HepG2 (cell line): ENCODE results near the gene NBR1. TPM values are rescaled to one million over a fixed set of nuclear protein-coding genes. Genes with fewer than 3 reads are reported as not detected.

Experiments used
- AKNA ChIP-seq: sonication (generic); formaldehyde crosslinking; IDR thresholded peaks from 2 replicates; pipeline ENCODE4 v1.4.0; 2020; ENCODE audit warnings: missing genetic modification reagents, borderline replicate concordance
- CEBPG ChIP-seq: IDR thresholded peaks from 2 replicates; pipeline ENCODE4 v1.6.1; 2016
- DNMT1 ChIP-seq: sonication (generic); formaldehyde crosslinking; IDR thresholded peaks from 2 replicates; pipeline ENCODE4 v1.5.1; 2020; ENCODE audit warnings: mild to moderate bottlenecking, missing genetic modification reagents
- HOXA5 ChIP-seq: sonication (generic); formaldehyde crosslinking; IDR thresholded peaks from 2 replicates; pipeline ENCODE4 v1.4.0; 2020; ENCODE audit warnings: missing genetic modification reagents
- NFE2L1 ChIP-seq: sonication (generic); formaldehyde crosslinking; IDR thresholded peaks from 2 replicates; pipeline ENCODE4 v1.4.0; 2020; ENCODE audit warnings: missing genetic modification reagents, mild to moderate bottlenecking, borderline replicate concordance
- PCBP1 ChIP-seq: fragments of 200-400 bp; formaldehyde crosslinking; IDR thresholded peaks from 2 replicates; pipeline ENCODE4 v1.6.1; 2017; ENCODE audit warnings: mild to moderate bottlenecking, low read depth, low read length, borderline replicate concordance
- PHF20 ChIP-seq: sonication (generic); formaldehyde crosslinking; IDR thresholded peaks from 2 replicates; pipeline ENCODE4 v1.5.0; 2020; ENCODE audit warnings: mild to moderate bottlenecking, missing genetic modification reagents
- POLR2G ChIP-seq: fragments of 200-400 bp; formaldehyde crosslinking; IDR thresholded peaks from 2 replicates; pipeline ENCODE4 v1.6.1; 2018; ENCODE audit warnings: mild to moderate bottlenecking, low read depth, low read length, moderate library complexity
- TEF ChIP-seq: sonication (generic); formaldehyde crosslinking; IDR thresholded peaks from 2 replicates; pipeline ENCODE4 v1.5.0; 2020; ENCODE audit warnings: missing genetic modification reagents
- TFE3 ChIP-seq: IDR thresholded peaks from 2 replicates; pipeline ENCODE4 v1.6.1; 2016
- ZBTB33 ChIP-seq: sonication (generic); formaldehyde crosslinking; IDR thresholded peaks from 2 replicates; pipeline ENCODE4 v1.4.0; 2020; ENCODE audit warnings: missing genetic modification reagents
- ZNF280D ChIP-seq: sonication (generic); formaldehyde crosslinking; IDR thresholded peaks from 2 replicates; pipeline ENCODE4 v1.5.1; 2020; ENCODE audit warnings: mild to moderate bottlenecking, missing genetic modification reagents
- ZNF556 ChIP-seq: sonication (generic); formaldehyde crosslinking; IDR thresholded peaks from 2 replicates; pipeline ENCODE4 v1.4.0; 2020; ENCODE audit warnings: mild to moderate bottlenecking, missing genetic modification reagents, borderline replicate concordance
- ZNF576 ChIP-seq: sonication (generic); formaldehyde crosslinking; IDR thresholded peaks from 2 replicates; pipeline ENCODE4 v1.4.0; 2020; ENCODE audit warnings: mild to moderate bottlenecking, missing genetic modification reagents
- ZNF670 ChIP-seq: sonication (generic); formaldehyde crosslinking; IDR thresholded peaks from 2 replicates; pipeline ENCODE4 v1.8.0; 2022; ENCODE audit warnings: mild to moderate bottlenecking, missing genetic modification reagents, borderline replicate concordance
- ZNF788 ChIP-seq: sonication (generic); formaldehyde crosslinking; IDR thresholded peaks from 2 replicates; pipeline ENCODE4 v1.5.0; 2020; ENCODE audit warnings: mild to moderate bottlenecking, missing genetic modification reagents, borderline replicate concordance
- polyA plus RNA-seq, 8 experiments: library from polyadenylated mRNA; depleted of rRNA in 3 of 8; stranded (reverse) in 7 of 8; unstranded in 1 of 8; fragments of >200 nt; fragmentation: Illumina TruSeq in 4 of 8; extraction: Trizol in 4 of 8; gene quantifications; 2 replicates each; pipeline versions ENCODE4 v1.2.1 to v1.2.3, GENCODE V29; 2011 to 2016; ENCODE audit warnings: low read depth in 4 of 8, missing spikeins in 1 of 8, mixed read lengths in 1 of 8; ENCODE audit not compliant: insufficient read depth in 1 of 8
- total RNA-seq, 5 experiments: library from RNA; depleted of rRNA; stranded (reverse); fragments of >200 nt; fragmentation: Illumina TruSeq; extraction: Trizol; gene quantifications; 2 replicates each; pipeline ENCODE4 v1.2.3, GENCODE V29; 2016; ENCODE audit warnings: low read depth in 1 of 5

NBR1 gene
- total and polyA plus RNA-seq, 2 of the 13 experiments (the other 11 are each of a cell fraction or from before 2014, with no cell fraction given): 51.7 to 121 TPM

GRCh38 chr17:43169561-43170139, 1.4 kb upstream of the NBR1 start (continued):
- TF ChIP-seq TFE3 (CRISPR knock-in tag) (peak; percentile 44; the same call in 1 of the 2 replicates), POLR2G (peak; percentile 43), ZNF670 (CRISPR knock-in tag) (no peak), ZBTB33 (CRISPR knock-in tag) (no peak), PCBP1 (no peak), HOXA5 (0 out of 2 replicates have a peak, but pooled peaks have one; percentile 42), ZNF576 (CRISPR knock-in tag) (no peak), NFE2L1 (CRISPR knock-in tag) (no peak), AKNA (CRISPR knock-in tag) (no peak), TEF (CRISPR knock-in tag) (no peak), PHF20 (CRISPR knock-in tag) (no peak; the same call in 1 of the 2 replicates), ZNF788 (CRISPR knock-in tag) (no peak; the same call in 1 of the 2 replicates), DNMT1 (CRISPR knock-in tag) (no peak), ZNF280D (CRISPR knock-in tag) (no peak), ZNF556 (CRISPR knock-in tag) (peak; percentile 79; the same call in 1 of the 2 replicates), CEBPG (CRISPR knock-in tag) (no peak; the same call in 1 of the 2 replicates)
